OCI-LY7 (cell line): ENCODE results near the gene RBM5.

Experiments
- CTCF ChIP-seq: fragments of 200-600 bp; sonication (generic); conservative IDR thresholded peaks from 2 replicates; pipeline ENCODE4 v1.5.1; 2014; ENCODE audit warnings: mild to moderate bottlenecking, antibody characterized with exemption, low read length, moderate library complexity, mixed read lengths
- EZH2phosphoT487 ChIP-seq: fragments of 200-600 bp; sonication (generic); IDR thresholded peaks from 2 replicates; pipeline ENCODE4 v1.6.1; 2018; ENCODE audit warnings: low read depth, borderline replicate concordance, mild to moderate bottlenecking, mixed run types, antibody characterized with exemption, low read length, moderate library complexity, mixed read lengths

GRCh38 chr3:50047426-50047825, 41.3 kb upstream of the RBM5 start:
- TF ChIP-seq EZH2phosphoT487 (no peak), CTCF (no peak)
